Panc1 (cell line): Measurements from ENCODE around the gene QKI.

Experiments used
- CTCF ChIP-seq: fragments of 450-650 bp; IDR thresholded peaks from 2 replicates; pipeline ENCODE4 v1.5.1; 2017; ENCODE audit warnings: mild to moderate bottlenecking
- REST ChIP-seq, 2 experiments: IDR thresholded peaks; 2 replicates each; pipeline ENCODE4 v1.6.1; 2011 to 2012; ENCODE audit warnings: low read depth in 2 of 2, control low read depth in 1 of 2, low read length in 1 of 2, mild to moderate bottlenecking in 1 of 2, moderate library complexity in 1 of 2; ENCODE audit not compliant: insufficient read depth in 1 of 2

GRCh38 chr6:163529605-163530004 lies 115.1 kb downstream of the QKI start:
- no peak for TF ChIP-seq REST (IDR thresholded peaks at IDR 0.05; ENCODE audit: insufficient read depth in 1 of 2, low read depth in 2 of 2, low read length in 1 of 2)
- TF ChIP-seq CTCF, result no peak
